ENCODE data around the gene UBE2D2. TPM values are rescaled to one million over a fixed set of nuclear protein-coding genes. Genes with fewer than 3 reads are reported as not detected.
A peak's percentile ranks its signal among the peaks of the same experiment; 100 is the strongest.

Gene UBE2D2
- polyA plus RNA-seq, 2 of the 4 experiments (the other 2 are of a cell fraction) = 74.8 to 115 TPM

DNA sequence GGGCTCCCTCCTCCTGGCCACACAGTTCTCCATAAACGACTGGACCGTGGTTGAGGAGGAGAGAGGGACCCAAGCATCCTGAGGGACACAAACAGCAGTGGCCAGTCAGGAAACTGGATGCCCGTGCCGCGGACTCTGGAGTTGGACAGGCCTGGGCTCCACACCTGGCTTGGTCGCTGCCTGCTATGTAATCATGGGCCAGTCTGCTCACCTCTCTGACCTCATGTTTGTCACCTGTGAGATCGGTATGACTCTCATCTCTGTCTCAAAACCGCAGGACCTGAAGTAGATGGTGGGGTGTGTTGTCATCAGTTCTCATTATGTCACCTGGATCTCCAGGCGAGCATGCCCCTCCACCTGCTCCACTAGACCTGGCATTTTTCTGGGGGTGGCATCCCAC is 101.5 kb downstream of the UBE2D2 start:
- TF ChIP-seq, protein P1, sequence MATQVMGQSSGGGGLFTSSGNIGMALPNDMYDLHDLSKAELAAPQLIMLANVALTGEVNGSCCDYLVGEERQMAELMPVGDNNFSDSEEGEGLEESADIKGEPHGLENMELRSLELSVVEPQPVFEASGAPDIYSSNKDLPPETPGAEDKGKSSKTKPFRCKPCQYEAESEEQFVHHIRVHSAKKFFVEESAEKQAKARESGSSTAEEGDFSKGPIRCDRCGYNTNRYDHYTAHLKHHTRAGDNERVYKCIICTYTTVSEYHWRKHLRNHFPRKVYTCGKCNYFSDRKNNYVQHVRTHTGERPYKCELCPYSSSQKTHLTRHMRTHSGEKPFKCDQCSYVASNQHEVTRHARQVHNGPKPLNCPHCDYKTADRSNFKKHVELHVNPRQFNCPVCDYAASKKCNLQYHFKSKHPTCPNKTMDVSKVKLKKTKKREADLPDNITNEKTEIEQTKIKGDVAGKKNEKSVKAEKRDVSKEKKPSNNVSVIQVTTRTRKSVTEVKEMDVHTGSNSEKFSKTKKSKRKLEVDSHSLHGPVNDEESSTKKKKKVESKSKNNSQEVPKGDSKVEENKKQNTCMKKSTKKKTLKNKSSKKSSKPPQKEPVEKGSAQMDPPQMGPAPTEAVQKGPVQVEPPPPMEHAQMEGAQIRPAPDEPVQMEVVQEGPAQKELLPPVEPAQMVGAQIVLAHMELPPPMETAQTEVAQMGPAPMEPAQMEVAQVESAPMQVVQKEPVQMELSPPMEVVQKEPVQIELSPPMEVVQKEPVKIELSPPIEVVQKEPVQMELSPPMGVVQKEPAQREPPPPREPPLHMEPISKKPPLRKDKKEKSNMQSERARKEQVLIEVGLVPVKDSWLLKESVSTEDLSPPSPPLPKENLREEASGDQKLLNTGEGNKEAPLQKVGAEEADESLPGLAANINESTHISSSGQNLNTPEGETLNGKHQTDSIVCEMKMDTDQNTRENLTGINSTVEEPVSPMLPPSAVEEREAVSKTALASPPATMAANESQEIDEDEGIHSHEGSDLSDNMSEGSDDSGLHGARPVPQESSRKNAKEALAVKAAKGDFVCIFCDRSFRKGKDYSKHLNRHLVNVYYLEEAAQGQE (IDR thresholded peaks at IDR 0.05) = no peak
- TF ChIP-seq ZNF302 (CRISPR knock-in tag; IDR thresholded peaks at IDR 0.05) (no peak), KDM5A (IDR thresholded peaks at IDR 0.05) (no peak), CBX2 (IDR thresholded peaks at IDR 0.05; ENCODE audit: borderline replicate concordance, low read depth) (no peak), HEYL (CRISPR knock-in tag; IDR thresholded peaks at IDR 0.05) (no peak), KDM1A (IDR thresholded peaks at IDR 0.05; ENCODE audit: low read depth) (no peak), ZFP36 (IDR thresholded peaks at IDR 0.05; ENCODE audit: borderline replicate concordance, partially characterized antibody) (no peak)
- POLR2A ChIA-PET = interaction anchor here (1.5 kb wide), 1 partner anchor 15 kb away, joined by 7 read pairs; the partner anchor contains the start of gene CXXC5
- ATAC-seq (no peak), FAIRE-seq (no peak), DNase-seq (ENCODE audit: low read depth in 1 of 2, low spot score in 1 of 2) (no peak)
- peaks cover 79% of the 10 kb centered on the region for H3K4me1 ChIP-seq
- CTCF ChIA-PET = interaction anchor here (4.1 kb wide), 1 partner anchor 103 kb away, joined by 19 read pairs; no protein-coding TSS in a partner anchor
- H3K4me2 ChIP-seq = no peak overlapping the region
- 77% methylated on average over 9 of the region's 9 CpGs for WGBS (ENCODE audit: missing lambda C conversion rate)
- H3K27ac ChIP-seq = peak overlapping the region in 1 of 2 experiments; percentile 98; a peak in 4 of 6 replicates
- no peaks in the 10 kb centered on the region for H3K9me3 ChIP-seq
- no peak overlapping the region for H3K4me3 ChIP-seq

DNA sequence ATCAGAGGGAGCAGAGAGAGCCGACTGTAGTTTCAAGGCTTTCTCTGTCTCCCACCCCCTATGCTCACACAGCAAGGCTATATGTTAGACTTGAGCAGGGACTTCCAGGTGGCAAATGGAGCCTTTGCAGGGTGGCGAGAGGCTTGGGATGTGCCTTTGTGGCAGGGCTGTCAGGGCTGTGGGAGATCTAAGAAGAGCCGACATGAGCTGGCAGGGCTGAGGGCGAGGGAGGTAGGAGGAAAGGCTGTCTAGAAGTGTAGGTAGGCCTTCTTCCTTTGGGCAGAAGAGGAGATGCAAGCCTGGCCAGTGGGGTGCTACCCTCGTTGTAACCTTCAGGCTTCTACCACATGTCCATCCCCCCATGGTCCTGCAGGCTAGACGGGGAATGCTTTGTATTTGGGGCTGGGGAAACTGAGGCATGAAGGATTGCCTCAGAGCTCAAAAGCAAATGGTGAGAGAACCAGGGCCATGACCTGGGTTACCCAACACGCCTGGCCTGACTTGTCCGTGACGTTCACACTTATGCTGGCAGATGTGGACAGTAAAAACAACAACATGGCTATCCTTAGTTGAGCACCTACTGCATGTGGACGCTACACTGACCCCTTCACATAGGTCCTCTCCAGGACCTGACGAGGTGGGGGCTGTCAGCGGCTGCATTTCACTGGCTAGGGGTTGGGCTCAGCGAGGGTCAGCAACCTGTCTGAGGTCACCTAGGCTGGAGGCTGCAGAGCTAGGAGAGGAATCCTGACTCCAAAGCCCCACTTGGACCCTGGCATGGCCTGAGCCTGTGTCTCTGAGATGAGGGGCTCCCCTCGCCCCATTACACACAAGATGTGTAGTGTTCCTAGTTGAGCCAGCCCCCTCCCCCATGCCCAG is 102.3 kb downstream of the UBE2D2 start:
- WGBS (ENCODE audit: missing lambda C conversion rate) = 86% methylated on average over 14 of the region's 14 CpGs
- DNase-seq (ENCODE audit: low read depth in 1 of 2, low spot score in 1 of 2) (no peak), ATAC-seq (no peak), FAIRE-seq (no peak)
- CTCF ChIA-PET = interaction anchor here (1.0 to 4.6 kb wide), 3 partner anchors 26 to 102 kb away, joined by 4 to 14 read pairs (median 12); no protein-coding TSS in a partner anchor
- TF ChIP-seq HOXB5 (CRISPR knock-in tag; IDR thresholded peaks at IDR 0.05) (no peak), RCOR1 (IDR thresholded peaks at IDR 0.05; ENCODE audit: low read depth, low read length) (no peak), TP53 (CRISPR knock-in tag; IDR thresholded peaks at IDR 0.05) (no peak), ZNF302 (CRISPR knock-in tag; IDR thresholded peaks at IDR 0.05) (no peak), ZFP36 (IDR thresholded peaks at IDR 0.05; ENCODE audit: borderline replicate concordance, partially characterized antibody) (no peak), ZC3H11A (IDR thresholded peaks at IDR 0.05) (no peak), MAFK (IDR thresholded peaks at IDR 0.05; ENCODE audit: partially characterized antibody) (no peak), EHMT2 (IDR thresholded peaks at IDR 0.05; ENCODE audit: low read depth) (no peak), KDM5A (IDR thresholded peaks at IDR 0.05) (no peak), POLR2A (IDR thresholded peaks at IDR 0.05; ENCODE audit: low read length) (no peak), GATA3 (IDR thresholded peaks at IDR 0.05; ENCODE audit: borderline replicate concordance) (no peak), FOSB (CRISPR knock-in tag; IDR thresholded peaks at IDR 0.05) (no peak), RAD21 (conservative IDR thresholded peaks at IDR 0.05 in 1 of 2, IDR thresholded peaks at IDR 0.05 in 1 of 2) (no peak), NFE2L2 (conservative IDR thresholded peaks at IDR 0.05; ENCODE audit: low read length) (no peak), CEBPB (IDR thresholded peaks at IDR 0.05) (no peak), RARB (CRISPR knock-in tag; IDR thresholded peaks at IDR 0.05) (no peak)
- TF ChIP-seq, protein P2, sequence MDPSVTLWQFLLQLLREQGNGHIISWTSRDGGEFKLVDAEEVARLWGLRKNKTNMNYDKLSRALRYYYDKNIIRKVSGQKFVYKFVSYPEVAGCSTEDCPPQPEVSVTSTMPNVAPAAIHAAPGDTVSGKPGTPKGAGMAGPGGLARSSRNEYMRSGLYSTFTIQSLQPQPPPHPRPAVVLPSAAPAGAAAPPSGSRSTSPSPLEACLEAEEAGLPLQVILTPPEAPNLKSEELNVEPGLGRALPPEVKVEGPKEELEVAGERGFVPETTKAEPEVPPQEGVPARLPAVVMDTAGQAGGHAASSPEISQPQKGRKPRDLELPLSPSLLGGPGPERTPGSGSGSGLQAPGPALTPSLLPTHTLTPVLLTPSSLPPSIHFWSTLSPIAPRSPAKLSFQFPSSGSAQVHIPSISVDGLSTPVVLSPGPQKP (IDR thresholded peaks at IDR 0.05; ENCODE audit: low read depth, low read length) = no peak
- 0 out of 3 replicates have a peak overlapping the region, but pooled peaks have one; percentile 15 for H3K4me2 ChIP-seq
- POLR2A ChIA-PET = interaction anchor here (0.6 to 1.5 kb wide), 2 partner anchors 11 to 16 kb away, joined by 3 to 7 read pairs; partner anchors contain the start of gene CXXC5
- peaks cover 75% of the 10 kb centered on the region for H3K4me1 ChIP-seq
- no peaks in the 10 kb centered on the region for H3K9me3 ChIP-seq
- H3K4me3 ChIP-seq = no peak overlapping the region
- peak overlapping the region in 1 of 2 experiments; percentile 98; a peak in 4 of 6 replicates for H3K27ac ChIP-seq
